Activated CD8-positive, alpha-beta memory T cell treated with anti-CD3 and anti-CD28 coated beads, Interleukin-2, amount 50 U/mL, for 1 hour (primary cell): ENCODE data around the gene FHIP1B.

Source experiments
- DNase-seq: peaks from one replicate; pipeline ENCODE4 v3.0.0-alpha.2; 2020; ENCODE audit errors: extremely low read depth

The FHIP1B gene

DNA sequence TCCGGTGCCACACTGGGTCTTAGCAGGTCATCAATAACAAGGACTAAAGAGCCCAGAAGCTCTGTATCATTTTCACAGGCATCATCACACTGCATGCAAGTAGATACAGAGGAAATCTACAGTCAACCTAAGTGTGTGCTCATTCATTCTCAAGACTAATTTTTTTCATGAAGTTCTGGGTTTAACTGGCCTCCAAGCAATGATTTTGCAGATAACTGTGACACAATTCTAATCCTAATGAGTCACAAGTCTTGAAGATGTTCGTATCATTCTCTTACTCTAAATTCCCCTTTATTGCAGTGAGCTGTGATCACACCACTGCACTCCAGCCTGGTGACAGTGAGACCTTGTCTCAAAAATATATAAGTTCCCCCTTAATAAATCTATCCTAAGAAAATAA, 33.0 kb downstream of the FHIP1B start:
- DNase-seq: no peak

DNA sequence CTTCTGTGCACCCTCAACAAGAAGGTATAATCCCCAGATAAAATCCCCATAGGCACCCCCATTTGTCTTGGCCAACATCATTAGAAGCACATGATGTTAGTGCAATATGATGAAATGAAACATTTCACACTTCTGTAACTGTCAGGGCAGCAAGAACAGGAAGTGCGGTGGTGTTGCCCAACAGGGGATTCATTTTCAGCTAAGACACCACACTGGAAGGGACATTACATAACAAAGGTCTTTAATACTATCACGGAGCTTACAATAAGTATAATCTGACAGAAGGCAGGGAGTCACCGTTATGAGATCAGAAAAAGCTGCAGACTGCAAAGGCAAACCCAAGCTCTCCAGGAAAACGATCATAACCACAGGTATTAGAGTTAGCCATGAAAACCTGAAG, 33.5 kb downstream of the FHIP1B start:
- no peak for DNase-seq

DNA sequence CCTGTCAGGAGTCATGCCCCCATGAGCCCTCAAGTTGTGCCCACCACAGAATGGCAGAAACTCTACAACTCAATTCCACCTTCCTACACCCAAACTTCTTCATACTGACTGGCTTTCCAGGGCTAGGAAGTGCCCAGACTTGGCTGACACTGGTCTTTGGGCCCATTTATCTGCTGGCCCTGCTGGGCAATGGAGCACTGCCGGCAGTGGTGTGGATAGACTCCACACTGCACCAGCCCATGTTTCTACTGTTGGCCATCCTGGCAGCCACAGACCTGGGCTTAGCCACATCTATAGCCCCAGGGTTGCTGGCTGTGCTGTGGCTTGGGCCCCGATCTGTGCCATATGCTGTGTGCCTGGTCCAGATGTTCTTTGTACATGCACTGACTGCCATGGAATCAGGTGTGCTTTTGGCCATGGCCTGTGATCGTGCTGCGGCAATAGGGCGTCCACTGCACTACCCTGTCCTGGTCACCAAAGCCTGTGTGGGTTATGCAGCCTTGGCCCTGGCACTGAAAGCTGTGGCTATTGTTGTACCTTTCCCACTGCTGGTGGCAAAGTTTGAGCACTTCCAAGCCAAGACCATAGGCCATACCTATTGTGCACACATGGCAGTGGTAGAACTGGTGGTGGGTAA, 35.1 kb downstream of the FHIP1B start, which contains the start of gene OR52W1:
Gene OR52W1 (plus strand): TSS at position 51 of the 637 bp plus-strand sequence. CDS start 0 bp downstream, at position 51.
- DNase-seq: no peak

DNA sequence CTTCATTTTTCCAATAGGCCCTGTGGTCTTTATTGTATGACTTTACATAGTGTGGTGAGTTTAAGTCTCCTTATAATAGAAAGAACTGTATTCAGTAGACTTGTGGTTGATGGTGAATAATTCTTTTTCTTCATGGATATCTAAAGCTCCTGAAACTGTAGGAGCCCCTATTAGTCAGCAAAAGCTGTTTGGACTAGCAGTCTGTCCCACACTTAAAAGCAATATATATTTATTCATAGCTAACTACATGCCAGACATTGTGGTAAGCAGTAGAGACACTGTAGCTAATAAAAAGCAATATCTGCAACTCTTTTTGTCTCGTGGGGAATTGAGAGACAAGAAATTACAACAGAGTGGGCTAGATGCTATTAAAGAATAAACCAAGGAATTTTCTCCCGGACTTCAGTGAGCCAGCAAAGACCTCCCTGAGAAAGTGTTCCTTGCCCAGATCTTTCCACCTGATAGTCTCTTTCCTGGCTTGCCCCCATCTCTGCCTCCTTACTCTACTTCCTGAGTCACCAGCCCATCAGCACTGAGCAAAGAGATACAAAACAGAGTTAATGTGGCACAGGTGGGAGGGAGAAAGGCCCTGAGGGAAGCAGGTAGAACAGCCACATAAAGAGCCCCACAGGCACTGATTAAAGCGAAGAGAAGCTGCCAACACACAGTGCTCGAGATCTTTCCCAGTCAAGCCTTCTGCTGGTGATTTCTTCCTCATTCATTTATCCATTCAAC, 36.8 kb downstream of the FHIP1B start:
- DNase-seq: no peak

DNA sequence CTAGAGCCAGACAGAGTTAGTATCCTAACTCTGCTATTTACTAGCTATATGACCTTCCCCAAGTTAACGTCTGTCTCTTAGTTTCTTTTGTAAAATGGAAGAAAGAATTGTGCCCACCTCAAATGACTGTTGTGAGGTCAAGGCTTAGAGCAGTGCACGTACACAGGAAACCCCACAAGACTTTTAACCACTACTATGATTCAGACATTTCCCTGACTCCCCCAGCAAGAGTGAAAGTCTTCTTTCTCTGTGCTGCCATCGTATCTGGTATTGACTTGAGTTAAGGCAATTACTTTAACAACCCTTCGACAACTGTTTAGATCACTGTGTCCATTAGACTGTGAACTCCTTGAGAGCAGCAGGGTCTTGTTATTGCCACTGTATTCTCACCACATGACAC, 38.0 kb downstream of the FHIP1B start:
- no peak for DNase-seq

DNA sequence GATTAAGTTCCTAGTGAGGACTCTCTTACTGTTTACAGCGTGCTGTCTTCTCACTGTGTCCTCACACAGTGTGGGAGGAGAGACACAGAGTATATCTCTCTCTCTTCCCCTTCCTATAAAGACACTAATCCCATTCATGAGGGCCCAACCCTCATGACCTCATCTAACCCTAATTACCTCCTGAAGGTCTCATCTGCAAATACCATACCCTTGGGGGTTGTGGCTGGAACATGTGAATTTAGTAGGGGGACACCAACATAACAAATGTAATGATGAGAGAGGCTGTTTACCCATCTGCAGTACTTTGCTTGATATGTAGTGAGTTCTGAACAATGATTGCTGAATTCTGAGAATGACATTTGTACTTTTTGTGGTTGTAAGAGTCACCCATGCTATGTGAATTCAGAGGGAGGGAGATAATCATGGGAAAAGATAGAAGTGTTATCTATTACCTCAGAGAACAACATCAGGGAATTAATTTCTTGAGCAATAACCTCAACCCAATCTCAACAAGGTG, 40.3 kb downstream of the FHIP1B start:
- DNase-seq: no peak

DNA sequence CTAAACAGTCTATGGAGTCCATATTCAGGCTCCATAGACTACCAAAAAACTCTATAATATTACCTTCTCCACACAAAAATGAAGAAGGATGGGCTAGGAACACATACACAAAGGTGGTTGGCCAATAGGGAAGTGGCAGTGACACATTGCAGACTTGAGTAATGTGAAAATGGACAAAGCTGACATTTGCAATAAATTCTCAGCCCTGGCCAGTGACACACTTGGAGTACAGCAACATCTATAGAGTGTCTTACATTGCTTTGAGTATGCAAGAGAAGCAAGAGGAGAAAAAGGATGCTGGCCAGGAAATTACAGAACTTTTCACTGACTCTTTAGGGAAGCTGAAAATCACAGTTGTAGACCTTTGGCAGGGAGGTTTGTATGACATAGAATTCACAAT, 42.7 kb downstream of the FHIP1B start:
- no peak for DNase-seq

DNA sequence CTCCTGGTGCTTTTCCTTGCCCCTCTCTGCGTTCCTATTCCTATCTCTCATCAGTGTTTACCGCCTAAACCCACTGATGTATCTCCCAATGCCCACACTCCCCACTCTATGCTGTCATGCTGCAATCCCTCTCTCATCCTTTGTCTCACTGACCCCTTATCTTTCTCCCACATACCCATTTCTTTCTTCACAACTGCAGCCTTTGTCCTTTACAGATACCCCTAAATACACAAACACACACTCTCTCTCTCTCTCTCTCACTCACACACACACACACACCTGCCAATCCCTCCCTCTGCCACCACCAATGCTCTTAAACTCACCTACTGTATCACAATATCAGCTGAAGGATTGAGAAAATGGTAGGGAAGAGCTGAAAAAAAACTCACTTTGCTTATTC, 59.0 kb downstream of the FHIP1B start:
- no peak for DNase-seq

DNA sequence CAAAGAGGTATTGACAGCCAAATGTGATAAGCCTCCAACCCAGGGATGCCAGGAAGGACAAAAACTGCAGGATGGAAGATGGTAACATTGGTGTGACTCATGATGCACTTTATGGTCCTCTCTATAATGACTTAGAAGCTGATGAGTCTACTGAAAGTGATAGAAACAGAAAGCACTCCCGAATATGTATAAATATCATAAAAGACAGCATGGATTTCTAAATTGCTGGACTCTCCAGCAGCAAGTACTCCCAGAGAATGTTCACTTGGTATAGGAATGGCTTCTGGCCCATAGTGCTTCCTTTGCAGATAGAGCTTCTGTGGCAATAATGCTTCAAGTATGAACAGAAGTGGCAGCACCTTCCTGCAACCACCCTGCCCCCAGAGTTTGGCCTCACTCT, 64.2 kb downstream of the FHIP1B start, which contains the start of gene OR52B2:
Gene OR52B2 (minus strand): TSS at position 101 of the 400 bp plus-strand sequence. CDS start 0 bp downstream, at position 101.
- DNase-seq: no peak
